ENCODE results near the gene ADAM10. TPM values are rescaled to one million over a fixed set of nuclear protein-coding genes. Genes with fewer than 3 reads are reported as not detected.

Gene ADAM10
- total RNA-seq (2012; rRNA removed), result 185 and 217 TPM in 2 replicates
- 90.4 and 110 TPM in 2 replicates for polyA plus RNA-seq (2012; rRNA removed)
- 47.3 and 49.4 TPM in 2 replicates for polyA plus RNA-seq (2012; cell fraction: cytosol; rRNA removed)
- polyA plus RNA-seq (2012; cell fraction: nucleus; rRNA removed; ENCODE audit: low replicate concordance), result 11.6 and 52.2 TPM in 2 replicates
- Bru-seq, nascent RNA, result percentile 95 among the genes with signal in this experiment
- percentile 92 among the genes with signal in this experiment for BruChase-seq, experiment 1, labeled RNA remaining after a 6-hour chase
- percentile 91 among the genes with signal in this experiment for BruChase-seq, experiment 2, labeled RNA remaining after a 2-hour chase
- long read RNA-seq, full-length matches to known transcripts, result 374 of 480 reads
- long read RNA-seq, partial matches to known transcripts, result 46 of 480 reads
- long read RNA-seq, other reads (novel, unspliced or antisense), result 60 of 480 reads

GRCh38 chr15:58749532-58750337 is at the start of gene ADAM10:
Gene ADAM10 (minus strand): TSS chr15:58749707. CDS start chr15:58749534, 173 bp downstream.
- Histone ChIP-seq H2BK15ac (ENCODE audit: low read depth, low read length) (peak within 1 kb of the TSS; percentile 57; the same call in 2 of the 3 replicates), H3K27me3 (ENCODE audit: control insufficient read depth, insufficient read depth, low read length) (no peaks in the 10 kb centered on the region), H3K14ac (replicated peaks; ENCODE audit: low read depth, low read length) (peak within 1 kb of the TSS; percentile 91), H3K4me3 (ENCODE audit: insufficient read depth, low read depth, low read length) (peak within 1 kb of the TSS; percentile 74), H3K79me1 (ENCODE audit: low read depth in 1 of 2, low read length in 2 of 2) (peaks cover 5 to 13% of the 10 kb centered on the region in 2 experiments; a peak in 2 of 4 replicates), H3K4ac (ENCODE audit: low read depth, low read length) (peak within 1 kb of the TSS; percentile 80), H2AK9ac (replicated peaks; ENCODE audit: low read depth, low read length, poor library complexity) (peak within 1 kb of the TSS; percentile 98), H3K36me3 (ENCODE audit: control insufficient read depth, insufficient read depth, low read length) (no peaks in the 10 kb centered on the region), H3K9me3 (ENCODE audit: control insufficient read depth, insufficient read depth, low read length) (no peaks in the 10 kb centered on the region), H2AK5ac (ENCODE audit: low read depth, low read length) (peak within 1 kb of the TSS; percentile 67), H2BK20ac (ENCODE audit: low read depth, low read length) (0 out of 2 replicates have a peak within 1 kb of the TSS, but pooled peaks have one; percentile 14), H2BK120ac (ENCODE audit: low read depth, low read length) (peak within 1 kb of the TSS; percentile 60), H2BK5ac (ENCODE audit: low read depth, low read length, poor library complexity, severe bottlenecking) (peak within 1 kb of the TSS; percentile 88), H3K4me1 (ENCODE audit: control insufficient read depth, insufficient read depth, low read length) (no peaks in the 10 kb centered on the region), H4K20me1 (ENCODE audit: insufficient read depth, low read length) (peaks cover 24% of the 10 kb centered on the region; the same call in 1 of the 2 replicates), H4K8ac (ENCODE audit: low read depth in 2 of 2, low read length in 2 of 2) (peak within 1 kb of the TSS; percentile 64 to 88; a peak in 3 of 4 replicates), H3K56ac (ENCODE audit: extremely low read depth, insufficient read depth, low read length) (peak within 1 kb of the TSS; percentile 88), H2AFZ (replicated peaks; ENCODE audit: low read length, poor library complexity) (peak within 1 kb of the TSS; percentile 97), H3K18ac (ENCODE audit: low read depth, low read length) (peak within 1 kb of the TSS; percentile 53), H3K4me2 (ENCODE audit: low read depth, low read length) (peak within 1 kb of the TSS; percentile 79), H4K91ac (ENCODE audit: insufficient read depth, low read depth, low read length) (peak within 1 kb of the TSS; percentile 78), H3K23ac (ENCODE audit: low read depth, low read length) (peak within 1 kb of the TSS; percentile 90), H3K27ac (ENCODE audit: insufficient read depth, low read length) (peak within 1 kb of the TSS; percentile 93), H4K5ac (ENCODE audit: low read depth, low read length) (peak within 1 kb of the TSS; percentile 77), H3K9ac (ENCODE audit: low read depth, low read length) (peak within 1 kb of the TSS; percentile 97), H3K9me1 (ENCODE audit: insufficient read depth, low read length) (peaks cover 4% of the 10 kb centered on the region)
- in situ Hi-C loops (cut with MboI; ENCODE audit: low sequenced_read_pairs), result loop anchor here (25.0 kb wide), 1 partner anchor 512 kb away; no protein-coding TSS in a partner anchor
- DNase-seq (peak; percentile 99), ATAC-seq (ENCODE audit: low read depth) (peak; percentile 94)
- TF ChIP-seq MAZ (IDR thresholded peaks at IDR 0.05; ENCODE audit: borderline replicate concordance, low read depth, low read length) (peak; percentile 93), BHLHE40 (IDR thresholded peaks at IDR 0.05; ENCODE audit: low read depth, low read length) (peak; percentile 71), POLR2A (IDR thresholded peaks at IDR 0.05; ENCODE audit: low read depth, low read length) (peak; percentile 86), RCOR1 (IDR thresholded peaks at IDR 0.05; ENCODE audit: insufficient replicate concordance, low read length) (no peak), USF2 (IDR thresholded peaks at IDR 0.05; ENCODE audit: low read depth, low read length) (peak; percentile 99), FOS (IDR thresholded peaks at IDR 0.05; ENCODE audit: low read depth, low read length) (peak; percentile 9; the same call in 1 of the 2 replicates)
- CTCF ChIA-PET, result interaction anchor here (0.9 kb wide), 2 partner anchors 480 to 537 kb away, joined by 3 read pairs; no protein-coding TSS in a partner anchor
- dilution Hi-C loops (cut with HindIII; ENCODE audit: low sequenced_read_pairs, unreplicated experiment), result no loop called here
- POLR2A ChIA-PET (ENCODE audit: unreplicated experiment), result interaction anchor here (0.7 to 1.5 kb wide), 6 partner anchors 13 to 359 kb away, joined by 3 to 9 read pairs (median 3); partner anchors contain the start of gene MINDY2
- intact Hi-C loops (cut with micrococcal nuclease), result loop anchor here (2.0 to 5.0 kb wide), 5 partner anchors 21 to 521 kb away; partner anchors contain the start of gene MINDY2
- 2% methylated on average over 21 of the region's 62 CpGs; no CpG with 5 or more reads in 1 of the 2 experiments for WGBS, 2 experiments (ENCODE audit: extremely low coverage in 2 of 2, insufficient read length in 1 of 2)
- BruUV-seq (replicated peaks), result no TSS peak
